Mesothelial cell of epicardium (in vitro differentiated cells): ENCODE measurements around the gene LTO1. TPM values are rescaled to one million over a fixed set of nuclear protein-coding genes. Genes with fewer than 3 reads are reported as not detected.

ENCODE experiments used
- DNase-seq, 2 experiments: peaks; one replicate each; pipeline ENCODE4 v3.0.0; 2021; ENCODE audit warnings: low spot score in 2 of 2; ENCODE audit not compliant: unreplicated experiment in 2 of 2
- H3K27ac Mint-ChIP-seq: 2 replicates; pipeline ENCODE4 v1.8.0; 2021; ENCODE audit warnings: mixed read lengths
- H3K27me3 Mint-ChIP-seq: 2 replicates; pipeline ENCODE4 v1.8.0; 2021; ENCODE audit warnings: low read depth, mixed read lengths
- H3K36me3 Mint-ChIP-seq: 2 replicates; pipeline ENCODE4 v1.8.0; 2021; ENCODE audit warnings: mixed read lengths
- H3K4me1 Mint-ChIP-seq: 2 replicates; pipeline ENCODE4 v1.8.0; 2021; ENCODE audit warnings: mixed read lengths
- H3K4me3 Mint-ChIP-seq: 2 replicates; pipeline ENCODE4 v1.8.0; 2021; ENCODE audit warnings: mild to moderate bottlenecking, moderate library complexity, mixed read lengths
- H3K9me3 Mint-ChIP-seq: 2 replicates; pipeline ENCODE4 v1.8.0; 2021; ENCODE audit warnings: mixed read lengths
- CTCF ChIP-seq: fragments of 200-600 bp; sonication (generic); IDR thresholded peaks from one replicate; pipeline ENCODE4 v1.5.0; 2021; ENCODE audit warnings: antibody characterized with exemption; ENCODE audit not compliant: unreplicated experiment
- total RNA-seq: library from RNA; stranded (reverse); gene quantifications from 3 replicates; pipeline ENCODE4 v1.2.1, GENCODE V29; 2021

The LTO1 gene
- total RNA-seq, 1 donor from 2014 or later: 31.6 TPM

DNA sequence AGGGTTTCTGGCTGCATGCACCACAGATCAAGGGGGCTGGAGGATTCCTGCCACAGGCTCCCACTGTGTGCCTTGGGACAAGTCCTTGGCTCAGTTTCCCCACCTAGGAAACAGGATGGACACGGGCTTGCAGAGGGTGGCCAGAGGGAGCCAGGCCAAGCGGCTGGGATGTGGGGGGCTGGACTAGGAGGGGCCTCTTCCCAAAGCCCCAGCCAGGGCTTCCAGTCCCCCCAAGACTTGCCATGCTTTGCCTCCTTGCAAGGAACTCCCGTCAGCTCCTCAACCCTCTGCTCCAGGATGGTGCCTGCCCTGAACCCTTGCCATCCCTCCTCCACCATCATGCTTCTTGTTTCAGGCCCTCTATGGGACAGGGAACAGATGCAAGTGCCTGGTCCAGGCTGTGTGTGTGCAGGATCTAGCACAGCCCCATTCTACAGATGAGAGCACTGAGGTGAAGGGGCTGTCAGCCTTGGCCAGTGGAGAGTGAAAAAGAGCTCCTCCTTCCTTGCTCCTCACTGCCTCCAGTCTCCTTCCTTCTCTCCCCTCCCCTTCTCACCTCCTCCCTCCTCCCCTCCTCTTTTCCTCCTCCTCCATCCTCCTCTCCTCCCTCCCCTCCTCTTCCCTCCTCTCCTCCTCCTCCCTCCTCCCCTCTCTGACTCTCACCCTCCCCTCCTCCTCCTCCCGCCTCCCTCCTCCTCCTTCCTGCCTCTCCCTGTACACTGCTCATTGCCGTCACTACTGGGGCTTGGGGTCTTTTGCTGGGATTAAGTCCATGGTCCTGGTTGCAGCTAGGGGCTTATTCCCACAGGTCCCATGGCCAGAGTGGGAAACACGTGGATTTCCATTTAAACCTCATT is 42.0 kb upstream of the LTO1 start:
- no peaks in the 10 kb centered on the region for H3K4me1 Mint-ChIP-seq
- peaks cover 47% of the 10 kb centered on the region for H3K27me3 Mint-ChIP-seq
- no peaks in the 10 kb centered on the region for H3K9me3 Mint-ChIP-seq
- H3K4me3 Mint-ChIP-seq: no peak overlapping the region
- no peak for DNase-seq
- no peak for TF ChIP-seq CTCF
- H3K36me3 Mint-ChIP-seq: no peaks in the 10 kb centered on the region
- H3K27ac Mint-ChIP-seq: no peak overlapping the region

DNA sequence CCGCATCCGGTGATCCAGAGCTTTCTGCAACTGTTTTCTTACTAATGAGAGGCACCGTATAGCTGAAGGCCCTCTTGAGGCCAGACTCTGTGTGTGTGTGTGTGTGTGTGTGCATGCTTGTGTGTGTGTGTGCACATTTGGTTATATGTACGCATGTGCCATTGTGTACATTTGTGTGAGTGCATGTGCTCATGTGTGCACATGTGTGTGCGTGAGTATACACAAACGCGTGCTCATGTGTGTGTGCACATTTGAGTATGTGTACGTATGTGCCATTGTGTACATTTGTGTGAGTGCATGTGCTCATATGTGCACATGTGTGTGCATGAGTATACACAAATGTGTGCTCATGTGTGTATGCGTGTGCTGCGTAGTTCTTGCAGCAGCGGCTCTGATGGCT is 40.9 kb upstream of the LTO1 start:
- DNase-seq: no peak
- Mint-ChIP-seq H3K27me3 (peaks cover 47% of the 10 kb centered on the region), H3K36me3 (no peaks in the 10 kb centered on the region), H3K4me3 (no peak overlapping the region), H3K4me1 (no peaks in the 10 kb centered on the region), H3K9me3 (no peaks in the 10 kb centered on the region), H3K27ac (no peak overlapping the region)
- TF ChIP-seq CTCF: no peak

GRCh38 chr11:69715446-69715845 is 40.3 kb upstream of the LTO1 start:
- peaks cover 44% of the 10 kb centered on the region for H3K27me3 Mint-ChIP-seq
- H3K36me3 Mint-ChIP-seq: no peaks in the 10 kb centered on the region
- H3K4me3 Mint-ChIP-seq: no peak overlapping the region
- DNase-seq: no peak
- H3K27ac Mint-ChIP-seq: no peak overlapping the region
- no peak for TF ChIP-seq CTCF
- no peaks in the 10 kb centered on the region for H3K9me3 Mint-ChIP-seq
- no peaks in the 10 kb centered on the region for H3K4me1 Mint-ChIP-seq

DNA sequence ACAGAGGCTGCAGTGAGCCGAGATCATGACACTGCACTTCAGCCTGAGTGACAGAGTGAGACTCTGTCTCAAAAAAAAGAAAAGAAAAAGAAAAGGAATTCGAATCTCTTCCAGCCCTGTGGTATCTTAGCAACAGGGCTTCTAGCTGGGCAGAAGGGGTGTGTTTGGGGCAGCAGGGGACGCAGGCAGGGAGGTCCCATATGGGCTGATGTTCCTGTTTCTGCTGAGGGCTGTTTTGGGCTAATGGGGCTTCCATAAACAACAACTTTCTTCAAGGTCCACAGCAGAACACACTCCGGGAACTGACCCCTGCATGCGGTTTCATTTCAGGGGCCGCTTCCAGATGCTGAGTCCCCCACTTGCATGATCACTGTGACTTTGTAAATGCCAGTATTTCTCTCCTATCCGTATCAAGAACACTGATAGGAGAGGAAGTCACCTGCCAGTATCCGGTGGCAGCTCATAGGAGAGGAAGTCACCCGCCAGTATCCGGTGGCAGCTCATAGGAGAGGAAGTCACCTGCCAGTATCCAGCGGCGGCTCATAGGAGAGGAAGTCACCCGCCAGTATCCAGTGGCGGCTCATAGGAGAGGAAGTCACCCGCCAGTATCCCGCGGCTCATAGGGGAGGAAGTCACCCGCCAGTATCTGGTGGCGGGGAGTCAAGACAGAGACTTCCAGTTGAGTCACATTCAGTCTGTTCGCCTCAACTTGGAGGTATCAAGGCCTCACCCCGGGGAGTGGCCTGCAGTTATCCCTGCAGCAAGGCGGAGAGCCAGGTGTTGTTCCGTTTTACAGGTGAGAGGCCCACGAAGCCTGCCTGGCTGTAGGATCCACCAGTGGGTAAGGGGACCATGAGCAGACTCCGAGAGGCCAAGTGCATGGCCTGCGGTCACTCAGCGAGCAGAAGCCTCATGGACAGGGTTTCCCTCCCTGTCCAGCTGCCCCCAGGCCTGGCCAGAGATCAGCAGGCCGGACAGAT is 37.0 kb upstream of the LTO1 start:
- Mint-ChIP-seq H3K36me3 (no peaks in the 10 kb centered on the region), H3K27ac (no peak overlapping the region), H3K4me3 (no peak overlapping the region), H3K27me3 (peaks cover 39% of the 10 kb centered on the region), H3K4me1 (peaks cover 3% of the 10 kb centered on the region), H3K9me3 (no peaks in the 10 kb centered on the region)
- TF ChIP-seq CTCF: no peak
- DNase-seq: no peak

GRCh38 chr11:69708736-69709401 is 33.7 kb upstream of the LTO1 start:
- H3K4me3 Mint-ChIP-seq: no peak overlapping the region
- peaks cover 57% of the 10 kb centered on the region for H3K27me3 Mint-ChIP-seq
- no peaks in the 10 kb centered on the region for H3K9me3 Mint-ChIP-seq
- TF ChIP-seq CTCF: no peak
- H3K27ac Mint-ChIP-seq: no peak overlapping the region
- no peak for DNase-seq
- H3K4me1 Mint-ChIP-seq: peaks cover 7% of the 10 kb centered on the region
- no peaks in the 10 kb centered on the region for H3K36me3 Mint-ChIP-seq
